Kidney (tissue), 14 donors: ENCODE data around the gene USP36. TPM values are rescaled to one million over a fixed set of nuclear protein-coding genes. Genes with fewer than 3 reads are reported as not detected.

Experiments
- DNase-seq, 5 donors: peaks; one replicate each; pipeline ENCODE4 v3.0.0-alpha.2; 2013 to 2020
- FAIRE-seq: peaks from 2 replicates; lab custom pipeline; 2012; peaks lifted over from hg19 to GRCh38; lab: Jason Lieb, UNC
- H3K27ac ChIP-seq, 2 donors: one replicate each; pipeline ENCODE4 v1.7.0; 2013; ENCODE audit warnings: low read depth in 2 of 2, low read length in 2 of 2, inconsistent platforms in 1 of 2
- H3K27me3 ChIP-seq: one replicate; pipeline ENCODE4 v1.7.1; 2013; ENCODE audit warnings: low read length, inconsistent platforms; ENCODE audit not compliant: control insufficient read depth, insufficient read depth
- H3K36me3 ChIP-seq, 3 donors: one replicate each; pipeline versions ENCODE4 v1.7.0 to v1.7.1; 2013; ENCODE audit warnings: low read length in 3 of 3, control low read depth in 1 of 3, inconsistent platforms in 1 of 3; ENCODE audit not compliant: insufficient read depth in 3 of 3, control insufficient read depth in 2 of 3
- H3K4me1 ChIP-seq, 3 donors: one replicate each; pipeline versions ENCODE4 v1.7.0 to v1.7.1; 2013; ENCODE audit warnings: low read length in 3 of 3, inconsistent platforms in 1 of 3, low read depth in 1 of 3; ENCODE audit not compliant: control insufficient read depth in 2 of 3, insufficient read depth in 2 of 3
- H3K4me3 ChIP-seq, 3 donors: one replicate each; pipeline versions ENCODE4 v1.7.0 to v1.8.1; 2013; ENCODE audit warnings: low read length in 3 of 3, control low read depth in 1 of 3, inconsistent platforms in 1 of 3
- H3K9ac ChIP-seq, 3 donors: one replicate each; pipeline versions ENCODE4 v1.7.0 to v1.7.1; 2013; ENCODE audit warnings: low read length in 3 of 3, control low read depth in 1 of 3, inconsistent platforms in 1 of 3
- H3K9me3 ChIP-seq, 3 donors: one replicate each; pipeline versions ENCODE4 v1.7.0 to v1.7.1; 2013; ENCODE audit warnings: low read length in 3 of 3, control low read depth in 1 of 3, inconsistent platforms in 1 of 3; ENCODE audit not compliant: control insufficient read depth in 2 of 3, insufficient read depth in 1 of 3
- intact Hi-C: fragments of 100-400 bp; cut with DNase I; formaldehyde crosslinking; loops from one replicate; pipeline ENCODE4 v1.11.1; 2022
- polyA plus RNA-seq: library from polyadenylated mRNA; stranded (reverse); fragments of 350-450 nt; fragmentation: Illumina TruSeq; extraction: RNeasy Lipid Tissue Mini Kit (QIAGEN cat#74804); gene quantifications from one replicate; pipeline ENCODE4 v1.2.3, GENCODE V29; 2014; ENCODE audit warnings: low read depth, low replicate concordance; ENCODE audit not compliant: insufficient read depth
- total RNA-seq: library from RNA; stranded (reverse); fragmentation: NEBNext Ultra II Directional; extraction: Animal tissue kit (Norgen Biotek cat#: 25700); gene quantifications from one replicate; pipeline ENCODE4 v1.2.1, GENCODE V29; 2021
- TF ChIP-seq, protein P1 (sequence below): IDR thresholded peaks from 3 replicates; pipeline ENCODE4 v1.5.1; 2012; ENCODE audit warnings: mild to moderate bottlenecking, moderate library complexity, borderline replicate concordance; ENCODE audit not compliant: insufficient read depth; ENCODE audit errors: extremely low read depth
- donor health status: control.
- donor health status: control.
- donor health status: control.
- donor health status: control.
- donor health status: control.
- donor health status: DM: yes; HTN: yes; CAD: no.
- donor health status: Normal renal cell carcinoma (clear cell type).

The USP36 gene
- total and polyA plus RNA-seq, 2 donors from 2014 or later: 17.0 to 66.2 TPM

GRCh38 chr17:78763561-78763960 lies 77.1 kb downstream of the USP36 start:
- Histone ChIP-seq H3K9me3 (no peaks in the 10 kb centered on the region), H3K27me3 (no peaks in the 10 kb centered on the region), H3K9ac (no peak overlapping the region), H3K4me3 (no peak overlapping the region), H3K27ac (no peak overlapping the region), H3K36me3 (no peaks in the 10 kb centered on the region), H3K4me1 (peaks cover 0 to 8% (median 0%) of the 10 kb centered on the region in 3 donors)
- intact Hi-C loops: no loop called here
- DNase-seq: no peak
- TF ChIP-seq, protein P1, sequence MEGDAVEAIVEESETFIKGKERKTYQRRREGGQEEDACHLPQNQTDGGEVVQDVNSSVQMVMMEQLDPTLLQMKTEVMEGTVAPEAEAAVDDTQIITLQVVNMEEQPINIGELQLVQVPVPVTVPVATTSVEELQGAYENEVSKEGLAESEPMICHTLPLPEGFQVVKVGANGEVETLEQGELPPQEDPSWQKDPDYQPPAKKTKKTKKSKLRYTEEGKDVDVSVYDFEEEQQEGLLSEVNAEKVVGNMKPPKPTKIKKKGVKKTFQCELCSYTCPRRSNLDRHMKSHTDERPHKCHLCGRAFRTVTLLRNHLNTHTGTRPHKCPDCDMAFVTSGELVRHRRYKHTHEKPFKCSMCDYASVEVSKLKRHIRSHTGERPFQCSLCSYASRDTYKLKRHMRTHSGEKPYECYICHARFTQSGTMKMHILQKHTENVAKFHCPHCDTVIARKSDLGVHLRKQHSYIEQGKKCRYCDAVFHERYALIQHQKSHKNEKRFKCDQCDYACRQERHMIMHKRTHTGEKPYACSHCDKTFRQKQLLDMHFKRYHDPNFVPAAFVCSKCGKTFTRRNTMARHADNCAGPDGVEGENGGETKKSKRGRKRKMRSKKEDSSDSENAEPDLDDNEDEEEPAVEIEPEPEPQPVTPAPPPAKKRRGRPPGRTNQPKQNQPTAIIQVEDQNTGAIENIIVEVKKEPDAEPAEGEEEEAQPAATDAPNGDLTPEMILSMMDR: no peak
- no peak for FAIRE-seq

DNA sequence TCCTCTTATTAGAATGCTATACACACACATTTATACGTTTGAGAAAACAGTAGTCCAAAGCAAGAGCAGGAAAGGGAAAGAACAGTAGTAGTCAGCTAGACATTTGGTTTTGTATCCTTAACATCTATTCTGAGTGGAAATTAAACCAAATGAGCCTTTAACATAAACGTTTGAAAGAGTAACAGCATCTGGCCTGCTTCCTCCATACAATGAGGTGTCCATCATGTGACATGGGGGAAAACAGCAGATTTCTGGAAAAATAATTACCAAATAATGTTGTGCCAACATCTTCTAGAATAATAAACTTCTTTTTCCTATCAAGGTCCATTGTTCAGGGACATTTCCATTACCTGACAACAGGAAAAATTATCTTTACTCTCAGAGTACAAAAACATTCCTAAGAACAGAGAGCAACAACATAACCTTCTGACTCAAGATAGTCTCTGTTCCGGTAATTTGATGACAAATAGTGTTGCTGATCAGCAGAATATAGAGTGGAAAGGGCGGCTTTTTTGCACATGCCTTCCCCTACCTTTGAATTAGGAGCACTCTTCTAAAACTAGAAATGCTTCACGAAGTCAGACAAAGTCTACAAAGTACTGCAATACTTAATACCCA lies 78.7 kb downstream of the USP36 start:
- no peaks in the 10 kb centered on the region for H3K36me3 ChIP-seq
- H3K4me3 ChIP-seq: no peak overlapping the region
- peak overlapping the region in 1 of 2 donors; percentile 63 for H3K27ac ChIP-seq
- DNase-seq: no peak
- intact Hi-C loops: no loop called here
- FAIRE-seq: no peak
- TF ChIP-seq, protein P1: no peak
- H3K9ac ChIP-seq: no peak overlapping the region
- no peaks in the 10 kb centered on the region for H3K27me3 ChIP-seq
- no peaks in the 10 kb centered on the region for H3K9me3 ChIP-seq
- H3K4me1 ChIP-seq: peaks cover 0 to 10% (median 3%) of the 10 kb centered on the region in 3 donors

DNA sequence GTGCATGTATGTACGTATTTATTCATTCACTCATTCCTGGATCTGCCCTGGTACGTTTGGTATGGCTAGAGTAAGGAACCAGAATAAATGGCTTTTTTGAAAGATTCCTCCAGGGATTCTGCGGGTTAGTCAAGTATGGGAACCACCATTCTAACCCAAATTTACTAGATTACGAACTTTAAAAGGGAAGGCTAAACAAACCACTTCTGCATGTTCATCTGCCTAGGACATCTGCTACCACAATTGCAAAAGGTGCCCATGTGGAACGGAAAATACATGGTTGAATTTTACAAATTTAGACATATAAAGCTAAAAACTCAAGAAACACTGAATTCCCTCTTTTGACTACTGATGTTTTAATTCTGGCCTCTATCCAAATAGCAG lies 80.7 kb downstream of the USP36 start:
- intact Hi-C loops: no loop called here
- H3K4me3 ChIP-seq: no peak overlapping the region
- H3K27ac ChIP-seq: peak overlapping the region in 1 of 2 donors; percentile 28
- FAIRE-seq (no peak), DNase-seq (no peak)
- no peaks in the 10 kb centered on the region for H3K36me3 ChIP-seq
- TF ChIP-seq, protein P1: no peak
- H3K9ac ChIP-seq: peak overlapping the region in 1 of 3 donors; percentile 24
- no peaks in the 10 kb centered on the region for H3K9me3 ChIP-seq
- H3K4me1 ChIP-seq: peaks cover 0 to 10% (median 3%) of the 10 kb centered on the region in 3 donors
- no peaks in the 10 kb centered on the region for H3K27me3 ChIP-seq
